ENCODE measurements around the gene SETD6.
"Not testable (repeated sequence)": the region's sequence is repeated elsewhere in the genome, so short reads cannot be mapped to it uniquely, and the experiment has no call there.

Gene SETD6

DNA sequence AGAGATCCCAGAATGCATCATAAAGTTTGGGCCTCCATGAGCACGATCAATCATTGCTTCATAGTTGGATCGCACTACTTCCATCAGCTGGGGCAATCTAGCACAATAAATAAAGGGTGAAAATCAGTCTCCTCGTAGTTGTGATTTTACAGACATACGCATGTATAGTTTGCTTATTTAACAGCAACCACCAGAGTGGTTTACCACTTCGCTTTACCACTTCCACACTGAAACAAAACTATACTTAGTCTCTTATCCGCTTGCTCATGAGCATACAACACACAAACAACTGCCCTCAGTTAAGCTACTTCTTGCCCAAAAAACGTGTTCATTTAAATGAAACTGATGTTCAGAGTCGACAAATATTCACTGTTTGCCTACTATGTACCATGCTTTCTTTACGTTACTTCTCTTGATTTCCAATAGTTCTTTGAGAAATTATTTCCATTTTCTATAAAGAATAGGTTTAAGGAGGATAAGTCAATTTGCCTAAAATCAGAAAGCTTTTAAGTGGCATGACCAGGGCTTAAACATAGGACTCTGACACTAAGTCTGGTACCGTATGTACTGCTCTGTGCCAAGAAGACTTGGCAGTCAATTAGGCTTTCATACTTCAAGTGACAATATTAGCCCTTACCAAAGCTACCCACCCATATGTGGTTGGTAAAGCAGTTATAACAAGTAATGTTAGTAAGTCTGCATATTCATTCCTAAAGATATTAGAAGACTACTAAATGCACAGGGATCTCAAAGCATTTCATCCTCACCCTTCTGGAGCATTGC lies 22.0 kb downstream of the SETD6 start:
- no peak for DNase-seq (ENCODE audit: low read depth in 2 of 2)

DNA sequence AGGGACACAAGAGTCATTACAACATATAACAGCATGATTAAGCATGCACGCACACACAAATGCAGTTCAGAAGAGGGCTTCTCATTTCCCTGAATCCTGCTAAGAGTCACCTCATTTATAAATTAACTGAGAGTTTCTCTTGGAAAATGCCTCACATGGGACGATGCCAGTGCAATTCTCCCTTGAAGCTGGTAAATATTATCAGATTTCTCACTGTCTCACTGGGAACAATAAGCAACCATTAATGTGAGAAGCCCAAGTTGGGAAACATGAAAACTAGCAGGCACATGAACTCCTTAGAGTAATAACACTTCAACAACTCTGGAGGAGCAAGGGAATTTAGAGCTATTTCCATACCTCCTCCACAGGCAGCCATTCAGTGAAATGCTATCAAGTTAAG lies 26.4 kb downstream of the SETD6 start:
- DNase-seq (ENCODE audit: low read depth in 2 of 2) = no peak

DNA sequence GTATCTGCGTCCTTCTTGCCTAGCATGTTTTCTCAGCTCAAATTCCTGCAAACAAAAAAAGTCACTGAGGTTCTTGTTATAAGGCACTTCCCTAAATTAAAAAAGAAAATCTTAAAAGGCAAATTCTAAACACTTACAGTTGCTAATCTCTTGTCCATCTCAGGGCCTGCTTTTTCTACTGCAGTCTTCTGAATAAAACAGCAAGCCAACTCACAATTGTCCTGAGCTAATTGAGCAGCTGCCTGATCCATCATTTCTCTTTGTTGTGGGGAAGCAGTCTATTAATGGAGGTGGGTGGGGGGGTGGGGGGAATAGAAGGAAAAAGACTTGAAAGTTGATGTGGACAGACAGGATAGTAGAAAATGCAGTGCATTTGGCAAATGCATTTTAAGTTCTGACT lies 27.0 kb downstream of the SETD6 start:
- no peak for DNase-seq (ENCODE audit: low read depth in 2 of 2)

DNA sequence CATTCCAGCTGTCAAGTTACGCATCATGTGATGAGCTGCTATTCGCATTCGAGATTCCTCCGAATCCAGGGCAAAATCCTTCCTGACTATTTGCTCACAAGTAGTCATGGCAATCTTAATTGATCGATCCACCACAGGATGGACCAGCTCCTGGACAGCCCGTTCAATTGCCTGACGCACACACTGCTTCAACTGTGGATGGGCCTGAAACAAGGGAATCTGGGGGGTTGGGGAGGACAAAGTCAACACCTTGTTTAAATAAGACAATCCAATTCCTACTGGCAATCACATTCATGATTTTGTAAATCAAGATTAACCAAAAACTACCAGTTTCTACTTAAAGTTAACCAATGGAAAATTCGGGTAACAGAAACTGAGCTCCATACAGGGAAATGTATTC lies 28.4 kb downstream of the SETD6 start:
- DNase-seq (ENCODE audit: low read depth in 2 of 2) = no peak

DNA sequence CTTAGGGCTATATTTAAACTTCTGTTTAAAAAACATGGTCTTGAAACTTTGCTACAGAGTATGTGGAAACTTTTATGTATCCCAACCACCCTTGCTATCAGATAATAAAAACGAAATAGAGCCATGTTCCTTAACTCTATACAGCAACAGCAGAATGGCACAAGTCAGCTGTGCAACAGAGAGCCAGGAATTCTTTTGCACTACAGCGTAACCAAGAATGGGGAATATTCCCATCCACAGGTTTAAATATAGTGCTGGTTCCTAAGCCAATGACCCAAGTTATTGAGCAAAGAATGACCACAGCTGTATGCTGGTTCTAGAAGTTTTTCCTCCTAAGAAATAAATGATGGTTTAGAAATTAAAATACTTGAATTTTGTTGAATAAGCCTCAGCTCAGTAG lies 33.1 kb downstream of the SETD6 start:
- DNase-seq (ENCODE audit: low read depth in 2 of 2) = no peak

DNA sequence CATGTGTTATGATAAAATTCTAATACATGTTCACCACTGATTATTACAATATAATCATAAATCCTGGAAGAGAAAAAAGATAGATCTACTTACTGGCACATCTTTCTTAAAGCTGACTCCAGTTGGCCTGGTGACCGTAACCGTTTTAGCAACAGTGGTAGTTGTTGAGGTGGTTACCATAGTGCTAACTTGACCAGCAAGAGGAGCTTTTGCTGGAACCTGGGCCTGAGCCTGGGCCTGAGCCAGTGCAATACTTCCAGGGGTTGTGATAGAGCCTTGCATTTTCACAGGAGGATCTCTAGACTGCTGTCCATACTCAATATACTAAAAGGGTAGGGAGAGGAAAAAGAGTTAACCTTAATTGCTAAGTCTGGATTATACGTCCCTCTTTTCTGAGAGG lies 36.2 kb downstream of the SETD6 start:
- DNase-seq (ENCODE audit: low read depth in 2 of 2) = no peak

DNA sequence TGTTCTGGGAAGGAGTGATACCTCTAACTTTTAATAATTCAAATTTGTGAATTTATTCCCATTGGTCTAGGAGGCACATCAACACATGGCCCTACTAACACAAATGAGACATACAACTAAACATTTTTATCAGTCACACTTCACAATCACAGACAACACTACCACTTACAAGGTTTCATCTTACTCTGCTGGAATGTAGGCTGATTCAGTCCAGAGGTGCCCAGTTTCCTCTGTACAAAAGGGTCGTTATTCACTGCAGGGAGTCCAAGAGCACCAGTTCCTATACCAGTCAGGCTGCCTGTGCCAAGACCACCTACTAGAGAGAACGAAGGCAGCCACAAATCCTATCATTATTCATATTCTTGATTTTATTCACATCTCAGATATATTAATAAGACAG lies 41.4 kb downstream of the SETD6 start:
- no peak for DNase-seq (ENCODE audit: low read depth in 2 of 2)

DNA sequence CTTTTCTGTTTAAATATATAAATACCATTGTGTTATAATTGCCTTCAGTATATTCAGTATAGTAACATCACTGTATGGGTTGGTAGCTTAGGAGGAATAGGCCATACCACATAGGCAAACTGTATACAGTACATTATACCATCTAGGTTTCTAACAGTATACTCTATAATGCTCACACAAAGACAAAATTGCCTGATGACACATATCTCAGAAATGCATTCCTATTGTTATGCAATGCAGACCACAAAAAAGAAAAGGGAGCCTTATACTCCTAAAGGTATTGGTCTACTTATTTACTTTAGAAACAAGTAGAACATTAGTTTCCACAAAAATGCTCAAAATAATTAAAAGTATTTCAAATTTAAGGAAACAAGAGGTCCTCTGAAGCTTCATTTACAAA lies 47.9 kb downstream of the SETD6 start:
- no peak for DNase-seq (ENCODE audit: low read depth in 2 of 2)

DNA sequence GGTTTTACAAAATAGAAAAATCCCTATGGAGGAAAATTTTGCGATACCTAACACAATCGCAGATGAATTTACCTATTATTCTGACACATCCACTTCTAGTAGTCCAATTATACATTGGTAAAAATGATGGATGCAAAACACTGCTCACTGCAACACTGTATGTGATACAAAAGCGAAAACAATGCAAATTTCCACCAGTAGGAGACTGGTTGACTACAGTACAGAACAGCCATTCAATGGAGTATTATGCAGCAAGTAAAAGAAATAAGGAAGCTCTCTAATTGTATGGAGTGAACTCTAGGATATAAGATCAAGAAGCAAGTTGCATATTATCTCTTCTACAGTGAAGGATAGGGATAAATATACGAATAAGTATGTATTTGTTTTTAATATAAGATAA lies 48.5 kb downstream of the SETD6 start:
- DNase-seq (ENCODE audit: low read depth in 2 of 2) = no peak

DNA sequence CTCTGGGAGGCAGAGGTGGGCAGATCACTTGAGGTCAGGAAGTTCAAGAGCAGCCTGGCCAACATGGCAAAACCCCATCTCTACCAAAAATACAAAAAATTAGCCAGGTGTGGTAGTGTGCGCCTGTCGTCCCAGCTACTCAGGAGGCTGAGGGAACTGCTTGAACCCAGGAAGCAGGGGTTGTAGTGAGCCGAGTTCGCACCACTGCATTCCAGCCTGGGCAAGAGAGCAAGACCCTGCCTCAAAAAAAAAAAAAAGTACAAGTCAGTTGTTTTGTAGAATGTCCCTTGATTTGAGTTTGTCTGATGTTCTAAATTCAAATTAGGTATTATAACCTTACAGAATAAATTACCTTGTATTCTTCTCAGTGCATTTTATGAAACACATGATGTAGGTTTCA lies 50.4 kb downstream of the SETD6 start:
- DNase-seq (ENCODE audit: low read depth in 2 of 2) = not testable (repeated sequence)
